NOMO-1 treated with dmso at 0.1 percent for 144 hours (cell line): Measurements from ENCODE around the gene CD247.

ENCODE experiments used
- DNase-seq: peaks from one replicate; lab custom pipeline; 2025; ENCODE audit not compliant: unreplicated experiment; lab: John Stamatoyannopoulos, UW

Gene CD247

GRCh38 chr1:167463875-167464575 is 54.3 kb downstream of the CD247 start:
- no peak for DNase-seq

DNA sequence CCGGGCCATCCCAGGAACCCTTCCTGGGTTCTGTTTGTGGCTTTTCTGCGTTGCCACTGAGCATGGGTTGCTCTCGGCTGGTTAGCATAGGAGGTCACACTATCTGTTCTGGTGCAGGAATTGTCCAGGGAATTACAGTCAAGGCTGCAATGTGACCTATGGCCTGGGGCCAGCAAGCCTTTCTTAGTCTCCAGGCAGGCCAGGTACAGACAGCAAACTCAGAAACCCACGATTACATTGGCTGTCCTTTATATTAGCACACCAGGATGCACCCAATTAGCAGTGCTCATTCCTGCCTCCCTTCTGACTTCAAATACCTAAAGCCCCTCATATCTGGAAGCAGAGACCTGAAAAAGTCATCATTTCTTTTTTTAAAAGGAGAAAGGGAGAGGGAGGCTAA is 55.2 kb downstream of the CD247 start:
- no peak for DNase-seq

- no peak for DNase-seq
Measured at GRCh38 chr1:167462341-167462740, 56.0 kb downstream of the CD247 start.

DNA sequence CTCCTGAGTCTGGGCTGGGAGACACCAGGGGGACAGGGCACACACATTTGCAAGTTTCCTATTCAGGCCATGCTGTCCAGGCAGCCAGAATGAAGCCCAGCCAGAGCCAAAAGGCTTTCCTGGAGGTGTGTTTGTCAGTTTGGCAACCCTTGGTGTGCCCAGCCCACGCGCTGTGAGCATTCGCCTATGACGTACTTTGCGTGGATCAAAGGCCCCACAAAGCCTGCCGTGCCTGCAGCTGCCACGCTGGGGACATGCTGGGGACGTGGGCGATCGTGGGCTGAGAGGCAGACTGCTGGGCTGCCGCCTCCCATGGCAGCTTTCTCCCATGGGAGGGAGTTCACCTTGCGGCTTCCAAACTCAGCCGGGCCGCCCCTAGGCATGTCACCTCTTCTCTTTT is 57.5 kb downstream of the CD247 start:
- DNase-seq, result no peak

- no peak for DNase-seq
Measured at GRCh38 chr1:167457936-167458584, 60.3 kb downstream of the CD247 start.

DNA sequence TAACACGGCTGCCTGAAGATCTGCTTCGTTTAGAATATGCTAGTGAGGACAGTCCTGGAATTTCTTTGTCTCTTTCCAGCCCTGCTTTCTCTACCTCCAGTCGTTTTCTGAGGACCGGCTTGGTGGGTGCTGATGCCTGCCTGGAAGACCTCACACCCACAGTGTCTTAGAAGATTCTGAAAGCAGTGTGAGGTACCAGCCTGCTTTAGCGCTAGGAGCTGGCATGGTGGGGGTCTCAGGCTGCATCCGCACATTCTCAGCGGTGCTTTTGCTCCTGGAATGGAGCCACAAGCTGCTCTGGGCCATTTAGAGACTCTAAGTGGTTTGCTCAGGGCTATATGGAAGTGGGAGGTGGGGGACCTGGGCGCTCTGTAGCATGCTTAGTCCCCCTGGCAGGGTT is 61.4 kb downstream of the CD247 start:
- no peak for DNase-seq

GRCh38 chr1:167456524-167456923 is 61.8 kb downstream of the CD247 start:
- DNase-seq, result no peak

- DNase-seq, result no peak
Measured at GRCh38 chr1:167455786-167456446, 62.4 kb downstream of the CD247 start.

- DNase-seq, result peak; percentile 37
Measured at GRCh38 chr1:167454894-167455785, 63.2 kb downstream of the CD247 start.

DNA sequence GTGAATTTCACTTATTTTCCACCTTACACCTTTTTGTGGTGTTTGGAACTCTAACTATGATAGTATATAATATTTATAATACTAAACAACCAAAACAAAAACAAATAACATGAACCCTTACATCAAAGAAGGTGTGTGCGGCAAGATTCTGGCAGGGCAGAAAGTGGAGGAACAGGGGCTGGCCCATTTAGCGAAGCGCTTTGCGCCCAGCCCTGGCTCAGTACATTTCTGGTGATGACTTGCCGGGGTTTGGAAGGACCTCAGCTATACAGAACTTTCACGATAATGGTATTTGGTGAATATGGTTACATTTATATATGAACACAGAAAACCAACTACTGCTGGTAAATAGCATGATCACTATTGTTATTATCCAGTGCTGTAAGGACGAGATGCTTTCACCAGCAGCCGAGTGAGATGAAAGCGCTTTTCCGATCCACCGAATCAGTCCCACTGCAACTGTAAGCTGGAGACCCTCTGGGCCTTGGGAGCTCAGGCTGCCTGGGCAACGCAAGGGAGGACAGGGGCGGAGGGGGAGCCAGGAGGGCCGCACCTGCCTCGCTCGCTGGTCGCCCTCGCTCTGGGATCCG is 63.9 kb downstream of the CD247 start:
- no peak for DNase-seq

DNA sequence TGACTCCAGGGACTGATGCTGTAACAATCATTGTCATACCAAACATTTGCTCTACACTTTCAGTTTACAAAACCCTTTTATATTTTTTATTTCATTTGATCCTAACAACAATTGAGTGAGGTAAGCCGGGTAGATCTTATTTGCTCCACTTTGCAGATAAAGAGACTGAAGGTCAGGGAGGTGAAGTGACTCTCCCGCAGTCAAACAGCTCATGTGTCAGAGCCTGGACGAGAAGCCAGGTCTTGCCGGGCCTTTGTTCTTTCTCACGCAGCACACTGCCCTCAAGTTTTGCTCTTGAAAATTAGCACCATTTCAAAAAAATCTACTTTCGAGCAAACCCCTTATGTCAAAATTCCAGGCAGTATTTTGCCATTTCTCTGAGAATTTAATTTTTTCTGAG is 65.2 kb downstream of the CD247 start:
- no peak for DNase-seq

GRCh38 chr1:167452483-167452882 is 65.8 kb downstream of the CD247 start:
- DNase-seq, result no peak

GRCh38 chr1:167450843-167451242 is 67.5 kb downstream of the CD247 start:
- no peak for DNase-seq

GRCh38 chr1:167447521-167448136 is 70.7 kb downstream of the CD247 start:
- peak; percentile 80 for DNase-seq

- DNase-seq, result peak; percentile 35
Measured at GRCh38 chr1:167446966-167447365, 71.4 kb downstream of the CD247 start.

GRCh38 chr1:167443757-167444156 is 74.6 kb downstream of the CD247 start:
- DNase-seq, result no peak

- DNase-seq, result no peak
Measured at GRCh38 chr1:167442854-167443565, 75.3 kb downstream of the CD247 start.

DNA sequence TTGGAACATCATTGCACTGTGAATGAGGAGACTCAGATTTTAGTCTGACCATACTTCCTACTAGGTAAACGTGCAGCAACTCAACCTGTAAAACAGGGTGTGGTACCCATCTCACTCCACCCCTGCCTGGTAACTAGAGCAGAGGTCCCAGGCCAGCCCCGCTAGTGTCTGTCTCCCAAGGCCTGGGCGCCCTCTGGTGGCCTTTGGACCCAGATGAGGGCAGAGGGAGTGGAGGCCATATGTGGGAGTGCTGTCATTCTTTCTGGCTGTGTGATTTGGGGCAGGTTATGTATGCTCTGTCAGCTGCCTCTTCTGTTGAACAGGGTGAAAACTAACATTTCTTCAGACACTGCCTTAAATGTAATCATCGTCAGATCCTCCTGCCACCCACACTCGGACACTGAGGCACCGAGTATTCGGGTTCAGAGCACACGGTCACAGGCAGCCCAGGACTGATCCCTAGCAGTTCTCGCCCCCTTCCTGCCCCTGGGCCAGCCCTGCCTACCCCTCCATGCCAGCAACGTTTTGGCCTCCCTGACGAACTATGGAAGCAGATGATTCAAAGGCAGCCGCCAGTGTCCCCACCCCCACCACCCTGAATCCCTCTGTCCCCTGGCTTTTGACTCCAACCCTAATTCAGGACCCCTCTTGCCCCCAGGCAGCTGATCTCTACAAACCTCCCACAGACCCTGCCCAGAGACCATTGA is 76.0 kb downstream of the CD247 start:
- peak; percentile 18 for DNase-seq

DNA sequence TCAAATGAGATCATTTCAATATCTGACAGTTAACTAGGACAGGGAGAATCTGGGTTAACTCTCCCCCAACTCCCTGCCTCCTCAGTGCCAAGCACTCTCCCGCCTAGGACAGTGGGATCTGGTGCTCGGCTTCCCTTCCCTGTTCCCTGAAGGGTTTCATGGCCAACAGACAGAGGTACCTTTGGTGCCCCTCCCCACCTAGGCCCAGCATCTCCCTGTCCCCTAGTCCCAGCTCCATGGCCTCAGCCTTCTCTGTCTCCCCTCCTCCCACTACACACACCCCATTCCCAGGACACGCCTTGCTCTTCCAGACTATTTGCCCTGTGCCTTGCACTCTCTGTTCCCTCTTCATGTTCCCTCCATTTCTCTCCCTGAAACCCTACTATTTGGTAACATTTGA is 77.1 kb downstream of the CD247 start:
- DNase-seq, result no peak
